ENCODE measurements around the gene TSPAN15. TPM values are rescaled to one million over a fixed set of nuclear protein-coding genes. Genes with fewer than 3 reads are reported as not detected.

Gene TSPAN15
- total RNA-seq, 4 donors from 2014 or later, result 17.2 to 58.1 (median 24.4) TPM

- intact Hi-C loops (cut with DNase I; ENCODE audit: low total_unique reads), result no loop called here
- Histone ChIP-seq H3K27me3 (no peaks in the 10 kb centered on the region), H3K4me3 (no peak overlapping the region), H3K27ac (peak overlapping the region; percentile 52 to 71), H3K36me3 (no peaks in the 10 kb centered on the region), H3K4me1 (peaks cover 0 to 3% of the 10 kb centered on the region in 2 donors), H3K9me3 (no peaks in the 10 kb centered on the region)
- no peak for TF ChIP-seq POLR2A (IDR thresholded peaks at IDR 0.05)
- no peak for TF ChIP-seq CTCF (IDR thresholded peaks at IDR 0.05)
- DNase-seq, result no peak
Measured at GRCh38 chr10:69459101-69459790, 8.0 kb downstream of the TSPAN15 start.

GRCh38 chr10:69459893-69460575, 8.8 kb downstream of the TSPAN15 start:
- H3K27me3 ChIP-seq, result no peaks in the 10 kb centered on the region
- H3K9me3 ChIP-seq, result no peaks in the 10 kb centered on the region
- no peak for TF ChIP-seq CTCF (IDR thresholded peaks at IDR 0.05)
- no peak for TF ChIP-seq POLR2A (IDR thresholded peaks at IDR 0.05)
- no peaks in the 10 kb centered on the region for H3K36me3 ChIP-seq
- intact Hi-C loops (cut with DNase I; ENCODE audit: low total_unique reads), result no loop called here
- peaks cover 1 to 10% of the 10 kb centered on the region in 2 donors for H3K4me1 ChIP-seq
- peak overlapping the region; percentile 31 to 71 for H3K27ac ChIP-seq
- H3K4me3 ChIP-seq, result no peak overlapping the region
- DNase-seq, result no peak

- no peaks in the 10 kb centered on the region for H3K27me3 ChIP-seq
- no peaks in the 10 kb centered on the region for H3K36me3 ChIP-seq
- H3K9me3 ChIP-seq, result no peaks in the 10 kb centered on the region
- H3K4me1 ChIP-seq, result peaks cover 5 to 11% of the 10 kb centered on the region in 2 donors
- H3K4me3 ChIP-seq, result no peak overlapping the region
- TF ChIP-seq CTCF (IDR thresholded peaks at IDR 0.05), result no peak
- H3K27ac ChIP-seq, result peak overlapping the region; percentile 31 to 51
- intact Hi-C loops (cut with DNase I; ENCODE audit: low total_unique reads), result no loop called here
- no peak for DNase-seq
Measured at GRCh38 chr10:69460576-69461242, 9.4 kb downstream of the TSPAN15 start.

- H3K4me1 ChIP-seq, result peaks cover 5 to 11% of the 10 kb centered on the region in 2 donors
- H3K27me3 ChIP-seq, result no peaks in the 10 kb centered on the region
- intact Hi-C loops (cut with DNase I; ENCODE audit: low total_unique reads), result no loop called here
- no peak for TF ChIP-seq CTCF (IDR thresholded peaks at IDR 0.05)
- TF ChIP-seq POLR2A (IDR thresholded peaks at IDR 0.05), result no peak
- H3K36me3 ChIP-seq, result no peaks in the 10 kb centered on the region
- H3K4me3 ChIP-seq, result no peak overlapping the region
- H3K9me3 ChIP-seq, result no peaks in the 10 kb centered on the region
- peak overlapping the region; percentile 34 to 51 for H3K27ac ChIP-seq
- no peak for DNase-seq
Measured at GRCh38 chr10:69461243-69462025, 10.2 kb downstream of the TSPAN15 start.
